GM12891 (cell line): Measurements from ENCODE around the gene CD33.

Experiments used
- POLR2A ChIP-seq: IDR thresholded peaks from 2 replicates; pipeline ENCODE4 v1.6.1; 2011; ENCODE audit warnings: low read depth, low read length, control low read depth
- TAF1 ChIP-seq: IDR thresholded peaks from 2 replicates; pipeline ENCODE4 v1.6.1; 2011; ENCODE audit warnings: low read depth, low read length, control low read depth

GRCh38 chr19:51219307-51219706, 5.6 kb upstream of the CD33 start:
- TF ChIP-seq POLR2A (no peak), TAF1 (no peak)
